Measurements from ENCODE around the gene C5.

Gene C5

GRCh38 chr9:120916991-120917880, 132.8 kb downstream of the C5 start:
- in situ Hi-C loops (cut with MboI; ENCODE audit: low sequenced_read_pairs), result no loop called here

- in situ Hi-C loops (cut with MboI; ENCODE audit: low sequenced_read_pairs), result no loop called here
Observed at GRCh38 chr9:120916588-120916987, 133.5 kb downstream of the C5 start.

- in situ Hi-C loops (cut with MboI; ENCODE audit: low sequenced_read_pairs), result no loop called here
Observed at GRCh38 chr9:120915854-120916470, 134.1 kb downstream of the C5 start.

GRCh38 chr9:120914953-120915352, 135.1 kb downstream of the C5 start:
- in situ Hi-C loops (cut with MboI; ENCODE audit: low sequenced_read_pairs), result no loop called here

GRCh38 chr9:120914396-120914795, 135.7 kb downstream of the C5 start:
- in situ Hi-C loops (cut with MboI; ENCODE audit: low sequenced_read_pairs), result no loop called here

- in situ Hi-C loops (cut with MboI; ENCODE audit: low sequenced_read_pairs), result no loop called here
Observed at GRCh38 chr9:120913647-120914264, 136.3 kb downstream of the C5 start.

GRCh38 chr9:120912958-120913646, 137.0 kb downstream of the C5 start:
- in situ Hi-C loops (cut with MboI; ENCODE audit: low sequenced_read_pairs), result no loop called here

- in situ Hi-C loops (cut with MboI; ENCODE audit: low sequenced_read_pairs), result no loop called here
Observed at GRCh38 chr9:120911295-120911837, 138.7 kb downstream of the C5 start.

GRCh38 chr9:120910643-120911042, 139.4 kb downstream of the C5 start:
- in situ Hi-C loops (cut with MboI; ENCODE audit: low sequenced_read_pairs), result no loop called here

- in situ Hi-C loops (cut with MboI; ENCODE audit: low sequenced_read_pairs), result no loop called here
Observed at GRCh38 chr9:120909904-120910303, 140.2 kb downstream of the C5 start.

GRCh38 chr9:120905315-120906164, 144.5 kb downstream of the C5 start:
- in situ Hi-C loops (cut with MboI; ENCODE audit: low sequenced_read_pairs), result no loop called here

GRCh38 chr9:120904978-120905301, 145.1 kb downstream of the C5 start:
- in situ Hi-C loops (cut with MboI; ENCODE audit: low sequenced_read_pairs), result no loop called here

- in situ Hi-C loops (cut with MboI; ENCODE audit: low sequenced_read_pairs), result no loop called here
Observed at GRCh38 chr9:120904061-120904977, 145.8 kb downstream of the C5 start.

- in situ Hi-C loops (cut with MboI; ENCODE audit: low sequenced_read_pairs), result no loop called here
Observed at GRCh38 chr9:120902569-120903535, 147.2 kb downstream of the C5 start.

Data from HL-60/S4 treated with phorbol 12-myristate 13-acetate at 8.2 ng/mL for 4 days and 3 days (cell line).